Common myeloid progenitor, CD34-positive (primary cell): ENCODE measurements around the gene TRPM3.

ENCODE experiments used
- CTCF ChIA-PET: fragments of 350-600 bp; sonication (Branson Sonifier 250); formaldehyde crosslinking; loops from one replicate; lab custom pipeline; 2021; ENCODE audit warnings: antibody characterized with exemption; lab: Charles Lee
- POLR2A ChIA-PET: fragments of 350-600 bp; sonication (Branson Sonifier 250); formaldehyde crosslinking; loops from one replicate; lab custom pipeline; 2021; ENCODE audit warnings: antibody characterized with exemption; lab: Charles Lee
- DNase-seq, 3 donors: peaks; one replicate each; pipeline versions ENCODE4 v3.0.0 to v3.0.0-alpha.2; 2013
- H3K27ac ChIP-seq, 2 experiments: 1 replicate in 1 of 2; 2 replicates in 1 of 2; pipeline ENCODE4 v1.7.0; 2013; ENCODE audit warnings: inconsistent platforms in 2 of 2, low read length in 2 of 2, mild to moderate bottlenecking in 2 of 2, low read depth in 1 of 2, moderate library complexity in 1 of 2; ENCODE audit not compliant: severe bottlenecking in 2 of 2, insufficient read depth in 1 of 2, poor library complexity in 1 of 2
- H3K27me3 ChIP-seq, 5 experiments: replicated peaks in 2 of 5; 1 replicate in 3 of 5; 2 replicates in 2 of 5; pipeline versions ENCODE4 v1.6.1 to v1.7.0; 2013; ENCODE audit warnings: low read length in 4 of 5, mild to moderate bottlenecking in 2 of 5, moderate library complexity in 2 of 5, inconsistent platforms in 1 of 5; ENCODE audit not compliant: insufficient read depth in 5 of 5, control insufficient read depth in 4 of 5
- H3K36me3 ChIP-seq, 4 experiments: 1 replicate in 2 of 4; 2 replicates in 2 of 4; pipeline versions ENCODE4 v1.6.1 to v1.7.0; 2013; ENCODE audit warnings: low read length in 3 of 4, control low read depth in 1 of 4, mild to moderate bottlenecking in 1 of 4; ENCODE audit not compliant: control insufficient read depth in 4 of 4, insufficient read depth in 4 of 4
- H3K4me1 ChIP-seq, 4 experiments: 1 replicate in 3 of 4; 2 replicates in 1 of 4; pipeline versions ENCODE4 v1.6.1 to v1.7.1; 2013; ENCODE audit warnings: low read length in 3 of 4, mild to moderate bottlenecking in 3 of 4, control low read depth in 1 of 4, inconsistent platforms in 1 of 4, moderate library complexity in 1 of 4; ENCODE audit not compliant: control insufficient read depth in 4 of 4, insufficient read depth in 4 of 4; ENCODE audit errors: control extremely low read depth in 1 of 4
- H3K4me3 ChIP-seq, 7 experiments: 1 replicate in 4 of 7; 2 replicates in 3 of 7; pipeline versions ENCODE4 v1.5.1 to v1.7.0; 2013; ENCODE audit warnings: mild to moderate bottlenecking in 7 of 7, low read length in 6 of 7, moderate library complexity in 6 of 7, inconsistent platforms in 2 of 7, low read depth in 2 of 7, control low read depth in 1 of 7; ENCODE audit not compliant: insufficient read depth in 4 of 7, control insufficient read depth in 1 of 7; ENCODE audit errors: extremely low read depth in 1 of 7
- H3K9me3 ChIP-seq, 5 experiments: 1 replicate in 4 of 5; 2 replicates in 1 of 5; pipeline versions ENCODE4 v1.6.1 to v1.7.1; 2013; ENCODE audit warnings: low read length in 4 of 5, mild to moderate bottlenecking in 2 of 5, inconsistent platforms in 1 of 5, low read depth in 1 of 5, moderate library complexity in 1 of 5; ENCODE audit not compliant: control insufficient read depth in 4 of 5, insufficient read depth in 2 of 5; ENCODE audit errors: control extremely low read depth in 1 of 5
- WGBS: methylation state at CpG from one replicate; pipeline ENCODE4 v1.1.5; 2013; ENCODE audit not compliant: insufficient coverage; 5-methylcytosine and 5-hydroxymethylcytosine counted together

Gene TRPM3

DNA sequence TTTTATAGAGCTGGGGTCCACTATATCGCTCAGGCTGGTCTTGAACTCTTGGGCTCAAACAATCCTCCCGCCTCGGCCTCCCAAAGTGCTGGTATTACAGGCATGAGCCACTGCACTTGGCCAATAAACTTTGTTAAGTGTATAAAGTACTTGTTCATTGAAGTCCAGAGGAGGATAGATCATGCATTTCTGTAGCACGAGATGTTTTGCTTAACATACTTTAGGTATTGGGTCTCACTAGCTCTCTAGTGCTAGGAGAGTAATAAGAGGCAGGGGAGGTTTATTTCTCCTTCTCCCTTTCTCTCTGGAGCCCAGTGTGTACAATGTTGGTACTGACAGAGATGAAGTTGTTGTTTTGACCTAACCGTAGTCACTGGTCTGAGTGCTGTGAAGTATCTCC lies 581.4 kb downstream of the TRPM3 start:
- ChIA-PET POLR2A (no interaction called here), CTCF (no interaction called here)
- DNase-seq, result no peak
- Histone ChIP-seq H3K4me1 (peaks cover 0 to 5% (median 0%) of the 10 kb centered on the region in 4 experiments), H3K27ac (no peak overlapping the region), H3K36me3 (no peaks in the 10 kb centered on the region), H3K4me3 (no peak overlapping the region), H3K27me3 (no peaks in the 10 kb centered on the region), H3K9me3 (no peaks in the 10 kb centered on the region)
- WGBS, result 100% methylated on average over 1 of the region's 5 CpGs

DNA sequence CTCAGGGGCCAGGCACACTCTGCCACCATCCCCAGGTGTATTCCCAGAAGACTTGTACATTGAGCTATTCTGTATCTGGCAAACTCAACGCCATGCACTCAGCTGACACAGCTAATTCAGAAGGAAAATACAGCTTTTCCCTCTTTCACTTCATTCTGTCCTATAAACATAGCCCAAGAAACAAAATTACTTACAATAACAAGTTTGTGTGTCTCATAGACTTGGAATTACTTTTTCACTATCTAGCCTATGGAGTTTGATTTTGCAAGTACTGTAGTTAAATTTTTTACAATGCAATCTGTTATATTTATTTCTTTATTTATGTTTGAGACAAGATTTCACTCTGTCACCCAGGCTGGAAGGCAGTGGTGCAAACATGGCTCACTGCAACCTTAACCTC lies 581.9 kb downstream of the TRPM3 start:
- H3K27ac ChIP-seq, result no peak overlapping the region
- POLR2A ChIA-PET, result no interaction called here
- no peak for DNase-seq
- H3K4me3 ChIP-seq, result no peak overlapping the region
- 100% methylated on average over 1 of the region's 1 CpG for WGBS
- peaks cover 0 to 5% (median 0%) of the 10 kb centered on the region in 4 experiments for H3K4me1 ChIP-seq
- no peaks in the 10 kb centered on the region for H3K36me3 ChIP-seq
- CTCF ChIA-PET, result interaction anchor here (0.6 kb wide), 1 partner anchor 89 kb away, joined by 3 read pairs; no protein-coding TSS in a partner anchor
- H3K9me3 ChIP-seq, result no peaks in the 10 kb centered on the region
- no peaks in the 10 kb centered on the region for H3K27me3 ChIP-seq

DNA sequence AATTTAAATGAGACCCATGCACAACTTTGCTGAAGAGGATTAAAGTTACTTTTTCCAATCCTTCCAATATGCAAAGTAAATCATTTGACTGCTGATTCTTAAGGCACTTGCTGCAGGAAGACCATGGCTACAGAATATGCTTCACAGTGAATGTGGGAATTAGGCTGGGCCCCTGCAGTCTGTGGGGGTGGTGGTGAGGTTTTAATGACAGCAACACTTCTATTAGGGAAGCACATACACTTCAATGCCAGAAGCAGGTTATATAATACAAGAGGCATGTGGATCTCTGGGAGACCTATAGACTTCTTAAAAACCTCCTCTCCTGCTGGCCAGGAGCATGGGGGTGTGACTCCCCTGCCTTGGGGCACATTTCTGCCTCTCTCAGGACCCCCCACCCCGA lies 582.4 kb downstream of the TRPM3 start:
- CTCF ChIA-PET, result interaction anchor here (0.6 to 0.7 kb wide), 2 partner anchors 41 to 89 kb away, joined by 3 read pairs; no protein-coding TSS in a partner anchor
- no peaks in the 10 kb centered on the region for H3K36me3 ChIP-seq
- no peak for DNase-seq
- POLR2A ChIA-PET, result no interaction called here
- H3K27me3 ChIP-seq, result no peaks in the 10 kb centered on the region
- H3K4me3 ChIP-seq, result no peak overlapping the region
- H3K9me3 ChIP-seq, result no peaks in the 10 kb centered on the region
- peaks cover 0 to 5% (median 0%) of the 10 kb centered on the region in 4 experiments for H3K4me1 ChIP-seq
- no peak overlapping the region for H3K27ac ChIP-seq
- WGBS, result no CpG with 5 or more reads among the region's 1 CpG

DNA sequence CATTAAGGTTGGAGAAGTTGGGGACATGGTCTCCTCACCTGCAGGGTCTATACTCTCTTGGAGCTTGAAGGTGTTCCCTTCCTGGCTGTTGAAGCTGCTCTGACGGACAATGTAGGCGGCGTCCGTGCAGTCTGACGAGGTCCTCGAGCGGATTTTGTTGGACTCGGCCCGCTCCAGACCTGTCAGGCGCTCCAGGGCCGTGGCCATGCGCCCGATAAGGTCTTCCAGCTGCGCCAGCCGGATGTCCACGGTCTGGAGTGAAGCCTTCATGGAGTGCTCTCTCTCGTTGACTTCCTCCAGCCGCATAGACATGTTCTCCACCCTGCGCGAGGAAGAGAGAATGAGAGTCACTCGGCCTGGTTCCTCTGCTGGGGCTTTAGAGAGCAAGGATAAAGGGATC lies 584.3 kb downstream of the TRPM3 start:
- ChIA-PET CTCF (interaction anchor here (1.1 to 1.2 kb wide), 2 partner anchors 68 to 70 kb away, joined by 3 read pairs; no protein-coding TSS in a partner anchor), POLR2A (no interaction called here)
- no peak overlapping the region for H3K4me3 ChIP-seq

DNA sequence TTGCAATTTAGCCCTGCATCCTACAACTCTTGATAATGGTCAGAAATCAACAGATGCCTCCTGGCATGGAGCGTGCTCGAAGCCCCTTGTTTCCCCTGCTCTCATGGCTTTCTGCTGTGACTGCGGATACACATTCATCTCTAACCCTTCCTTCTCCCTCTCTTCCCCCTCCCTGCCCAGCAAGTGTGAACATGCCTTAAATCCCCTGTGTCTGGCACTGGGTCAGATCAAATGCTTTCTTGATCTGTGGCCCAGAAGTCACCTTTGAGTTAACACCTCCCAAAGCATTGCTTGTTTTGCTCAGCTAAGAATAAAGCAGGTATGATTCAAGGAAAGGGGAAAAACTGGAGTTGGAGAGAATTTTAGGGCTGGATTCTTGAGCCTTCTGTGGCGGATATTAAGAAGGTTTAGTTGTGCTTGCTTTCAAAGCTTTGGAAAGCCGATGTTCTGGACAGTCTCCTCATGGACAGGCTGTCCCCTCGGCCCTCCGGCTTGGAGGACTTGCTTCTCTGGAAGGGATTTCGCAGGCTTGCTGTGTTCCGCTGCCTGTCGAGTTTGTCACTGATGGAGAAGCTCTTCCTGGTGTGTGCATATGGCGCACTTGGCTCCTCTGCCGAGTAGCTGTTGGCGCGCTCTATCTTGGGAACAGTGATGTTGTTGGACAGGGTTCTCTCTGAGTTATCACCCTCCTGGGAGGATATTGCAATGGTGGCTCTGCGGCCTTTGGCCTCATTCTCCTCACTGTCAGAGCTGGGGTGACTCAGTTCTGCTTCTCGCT lies 585.7 kb downstream of the TRPM3 start:
- DNase-seq, result no peak
- Histone ChIP-seq H3K4me1 (peaks cover 0 to 5% (median 0%) of the 10 kb centered on the region in 4 experiments), H3K36me3 (no peaks in the 10 kb centered on the region), H3K9me3 (no peaks in the 10 kb centered on the region), H3K27me3 (no peaks in the 10 kb centered on the region), H3K4me3 (no peak overlapping the region), H3K27ac (no peak overlapping the region)
- CTCF ChIA-PET, result no interaction called here
- POLR2A ChIA-PET, result no interaction called here
- 93% methylated on average over 14 of the region's 16 CpGs for WGBS

More for the DNA sequence above, 584.3 kb downstream of the TRPM3 start:
- Histone ChIP-seq H3K4me1 (peaks cover 0 to 5% (median 0%) of the 10 kb centered on the region in 4 experiments), H3K36me3 (no peaks in the 10 kb centered on the region), H3K27ac (no peak overlapping the region), H3K27me3 (no peaks in the 10 kb centered on the region), H3K9me3 (no peaks in the 10 kb centered on the region)
- WGBS, result 97% methylated on average over 21 of the region's 21 CpGs
- DNase-seq, result no peak

DNA sequence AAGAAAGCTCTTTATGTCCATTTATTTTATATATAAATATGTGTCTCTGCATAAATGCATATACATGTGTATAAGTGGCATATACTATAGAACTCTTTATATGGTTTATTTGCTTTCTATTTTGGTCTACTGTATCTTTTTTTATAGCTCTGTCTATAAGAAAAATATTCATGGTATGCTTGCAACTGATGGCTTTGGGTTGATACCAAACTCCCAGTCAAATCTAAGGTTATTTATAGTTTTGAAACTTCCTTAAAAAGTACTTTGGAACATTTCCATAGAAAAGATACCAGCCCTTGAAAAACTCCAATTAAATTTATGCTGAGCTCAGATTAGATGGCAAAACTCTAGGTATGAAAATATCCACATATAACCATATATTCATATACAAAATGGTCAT lies 587.0 kb downstream of the TRPM3 start:
- no peak for DNase-seq
- peaks cover 0 to 5% (median 0%) of the 10 kb centered on the region in 4 experiments for H3K4me1 ChIP-seq
- no peaks in the 10 kb centered on the region for H3K27me3 ChIP-seq
- ChIA-PET POLR2A (no interaction called here), CTCF (no interaction called here)
- H3K36me3 ChIP-seq, result no peaks in the 10 kb centered on the region
- no peaks in the 10 kb centered on the region for H3K9me3 ChIP-seq
- H3K4me3 ChIP-seq, result no peak overlapping the region
- no peak overlapping the region for H3K27ac ChIP-seq

DNA sequence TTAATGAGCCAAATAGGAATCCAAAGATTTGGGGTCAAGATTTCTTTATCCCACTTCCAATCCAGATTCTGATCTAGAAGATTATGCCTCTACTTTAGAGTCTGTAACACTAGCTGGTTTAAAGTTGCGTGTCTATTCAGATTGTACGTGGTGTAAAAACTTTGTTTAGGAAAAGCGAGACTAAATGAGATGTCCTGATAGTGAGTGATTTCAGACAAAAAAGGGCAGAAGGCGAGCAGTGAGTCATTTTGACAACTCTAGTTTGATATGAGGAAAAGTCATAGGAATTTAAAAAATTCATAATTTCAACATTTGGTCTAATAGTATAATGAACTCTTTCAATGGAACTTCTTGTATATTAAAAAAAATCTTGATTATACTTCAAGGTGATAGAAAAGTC lies 587.4 kb downstream of the TRPM3 start:
- POLR2A ChIA-PET, result no interaction called here
- H3K36me3 ChIP-seq, result no peaks in the 10 kb centered on the region
- no peak for DNase-seq
- H3K4me3 ChIP-seq, result no peak overlapping the region
- peaks cover 0 to 2% (median 0%) of the 10 kb centered on the region in 4 experiments for H3K4me1 ChIP-seq
- no peaks in the 10 kb centered on the region for H3K27me3 ChIP-seq
- no peak overlapping the region for H3K27ac ChIP-seq
- CTCF ChIA-PET, result no interaction called here
- 100% methylated on average over 3 of the region's 4 CpGs for WGBS
- H3K9me3 ChIP-seq, result no peaks in the 10 kb centered on the region
